HepG2 (cell line): ENCODE measurements around the gene PRKAR1B. TPM values are rescaled to one million over a fixed set of nuclear protein-coding genes. Genes with fewer than 3 reads are reported as not detected.

ENCODE experiments used
- ATAC-seq: fragments of 200-7000 bp; cut with Tn5 transposase; 3 replicates; pipeline ENCODE4 v1.9.1; 2020; ENCODE audit warnings: mild to moderate bottlenecking, moderate library complexity
- BruUV-seq: library from RNA; stranded (reverse); fragments of 400-500 nt; replicated peaks from 2 replicates; lab custom pipeline; 2021; lab: Mats Ljungman, UMichigan
- CTCF ChIA-PET: fragments of 300-600 bp; formaldehyde crosslinking; extraction: SDS; loops from one replicate; lab custom pipeline; 2021; ENCODE audit warnings: low total read pairs, inconsistent platforms, low intra/inter-chr PET ratio; lab: Yijun Ruan, JAX
- POLR2A ChIA-PET: fragments of 350-600 bp; sonication (Branson Sonifier 250); formaldehyde crosslinking; loops from one replicate; lab custom pipeline; 2020; ENCODE audit warnings: antibody characterized with exemption, inconsistent platforms; lab: Yijun Ruan, JAX
- DNase-seq: peaks from one replicate; pipeline ENCODE4 v3.0.0-alpha.2; 2015; ENCODE audit warnings: low spot score
- FAIRE-seq: peaks from 3 replicates; lab custom pipeline; 2011; peaks lifted over from hg19 to GRCh38; lab: Jason Lieb, UNC
- H2AFZ ChIP-seq: one replicate; pipeline ENCODE4 v1.6.1; 2011; ENCODE audit warnings: low read length, inconsistent platforms
- H3K27ac ChIP-seq: fragments of 300-600 bp; 3 replicates; pipeline ENCODE4 v1.8.0; 2011; ENCODE audit warnings: mixed run types, mild to moderate bottlenecking, mixed read lengths, low read length, inconsistent platforms; ENCODE audit not compliant: insufficient read depth; ENCODE audit errors: extremely low read length
- H3K27me3 ChIP-seq, 2 experiments: fragments of 200-600 bp in 1 of 2; 2 replicates in 1 of 2; 3 replicates in 1 of 2; pipeline versions ENCODE4 v1.6.0 to v1.8.0; 2011; ENCODE audit warnings: low read length in 2 of 2, mild to moderate bottlenecking in 2 of 2, moderate library complexity in 2 of 2, inconsistent platforms in 1 of 2; ENCODE audit not compliant: insufficient read depth in 2 of 2, control insufficient read depth in 1 of 2
- H3K36me3 ChIP-seq, 2 experiments: fragments of 200-600 bp in 1 of 2; replicated peaks in 1 of 2; 2 replicates in 1 of 2; 3 replicates in 1 of 2; pipeline versions ENCODE4 v1.5.1 to v1.8.0; 2011; ENCODE audit warnings: low read length in 2 of 2, inconsistent platforms in 1 of 2; ENCODE audit not compliant: insufficient read depth in 2 of 2, control insufficient read depth in 1 of 2
- H3K4me1 ChIP-seq: 2 replicates; pipeline ENCODE4 v1.5.1; 2012; ENCODE audit warnings: low read length, inconsistent platforms; ENCODE audit not compliant: insufficient read depth
- H3K4me2 ChIP-seq: 2 replicates; pipeline ENCODE4 v1.6.0; 2011; ENCODE audit warnings: low read depth, low read length, inconsistent platforms
- H3K4me3 ChIP-seq, 3 experiments: fragments of 200-600 bp in 1 of 3; sonication (generic), shearing (Covaris generic) in 1 of 3; replicated peaks in 1 of 3; 2 replicates each; pipeline ENCODE4 v1.5.1; 2011 to 2016; ENCODE audit warnings: low read length in 3 of 3, inconsistent platforms in 2 of 3, low read depth in 2 of 3, mild to moderate bottlenecking in 2 of 3, control low read depth in 1 of 3, mixed read lengths in 1 of 3; ENCODE audit not compliant: insufficient read depth in 1 of 3
- H3K79me2 ChIP-seq: one replicate; pipeline ENCODE4 v1.6.1; 2011; ENCODE audit warnings: low read length, inconsistent platforms; ENCODE audit not compliant: insufficient read depth
- H3K9ac ChIP-seq: 2 replicates; pipeline ENCODE4 v1.6.0; 2011; ENCODE audit warnings: mild to moderate bottlenecking, low read depth, low read length, inconsistent platforms; ENCODE audit not compliant: insufficient read depth
- H3K9me3 ChIP-seq: 2 replicates; pipeline ENCODE4 v1.5.1; 2012; ENCODE audit warnings: mild to moderate bottlenecking, low read length
- H4K20me1 ChIP-seq: 2 replicates; pipeline ENCODE4 v1.6.0; 2011; ENCODE audit warnings: inconsistent platforms, mild to moderate bottlenecking, low read length, moderate library complexity; ENCODE audit not compliant: insufficient read depth
- CAMTA2 ChIP-seq: sonication (generic); formaldehyde crosslinking; IDR thresholded peaks from 2 replicates; pipeline ENCODE4 v1.4.0; 2020; ENCODE audit warnings: mild to moderate bottlenecking, missing genetic modification reagents, borderline replicate concordance
- CREB1 ChIP-seq, 2 experiments: fragments of 450-650 bp in 1 of 2; IDR thresholded peaks; 2 replicates each; pipeline ENCODE4 v1.6.1; 2016 to 2017; ENCODE audit warnings: control low read depth in 1 of 2, mild to moderate bottlenecking in 1 of 2, missing compliant biosample characterization in 1 of 2, missing genetic modification characterization in 1 of 2
- HOXA9 ChIP-seq: sonication (generic); formaldehyde crosslinking; IDR thresholded peaks from 2 replicates; pipeline ENCODE4 v1.8.1; 2022; ENCODE audit warnings: missing genetic modification reagents, mild to moderate bottlenecking, moderate library complexity, borderline replicate concordance
- IKZF1 ChIP-seq: fragments of 450-650 bp; IDR thresholded peaks from 2 replicates; pipeline ENCODE4 v1.7.1; 2016
- KDM5B ChIP-seq: sonication (generic); formaldehyde crosslinking; IDR thresholded peaks from 2 replicates; pipeline ENCODE4 v1.4.0; 2020; ENCODE audit warnings: missing genetic modification reagents, mild to moderate bottlenecking, borderline replicate concordance
- KLF12 ChIP-seq: sonication (generic); formaldehyde crosslinking; IDR thresholded peaks from 2 replicates; pipeline ENCODE4 v1.4.0; 2020; ENCODE audit warnings: missing genetic modification reagents, borderline replicate concordance
- MAF1 ChIP-seq: sonication (generic); formaldehyde crosslinking; IDR thresholded peaks from 2 replicates; pipeline ENCODE4 v1.5.0; 2020; ENCODE audit warnings: missing genetic modification reagents, borderline replicate concordance
- MLXIP ChIP-seq: sonication (generic); formaldehyde crosslinking; IDR thresholded peaks from 2 replicates; pipeline ENCODE4 v1.9.0; 2021; ENCODE audit warnings: missing genetic modification reagents, borderline replicate concordance
- RAD51 ChIP-seq: fragments of 450-650 bp; IDR thresholded peaks from 2 replicates; pipeline ENCODE4 v1.6.1; 2016; ENCODE audit warnings: borderline replicate concordance
- RXRA ChIP-seq: sonication (generic); formaldehyde crosslinking; IDR thresholded peaks from 2 replicates; pipeline ENCODE4 v1.5.1; 2020; ENCODE audit warnings: missing genetic modification reagents
- TCF7 ChIP-seq: sonication (generic); IDR thresholded peaks from 2 replicates; pipeline ENCODE4 v1.6.1; 2016; ENCODE audit warnings: antibody characterized with exemption, low read depth
- ZFX ChIP-seq: sonication (generic); formaldehyde crosslinking; IDR thresholded peaks from 2 replicates; pipeline ENCODE4 v1.4.0; 2020; ENCODE audit warnings: mild to moderate bottlenecking, low read depth, missing genetic modification reagents, moderate library complexity
- ZNF761 ChIP-seq: sonication (generic); formaldehyde crosslinking; conservative IDR thresholded peaks from 2 replicates; pipeline ENCODE4 v1.4.0; 2020; ENCODE audit warnings: mild to moderate bottlenecking, missing genetic modification reagents
- WGBS: methylation state at CpG from one replicate; pipeline ENCODE4 v1.1.6; 2017; ENCODE audit warnings: low lambda C conversion rate; 5-methylcytosine and 5-hydroxymethylcytosine counted together
- in situ Hi-C: cut with HindIII; loops from 2 replicates; pipeline ENCODE4 v1.10.0; 2017; ENCODE audit warnings: low pct_unique_long_range_greater_than_20kb; ENCODE audit not compliant: extremely low pct_ligation_motif_present
- intact Hi-C: fragments of 100-400 bp; cut with micrococcal nuclease; formaldehyde crosslinking; loops from one replicate; pipeline ENCODE4 v1.10.0; 2022; ENCODE audit not compliant: unreplicated experiment
- polyA plus RNA-seq, 8 experiments: library from polyadenylated mRNA; depleted of rRNA in 3 of 8; stranded (reverse) in 7 of 8; unstranded in 1 of 8; fragments of >200 nt; fragmentation: Illumina TruSeq in 4 of 8; extraction: Trizol in 4 of 8; gene quantifications; 2 replicates each; pipeline versions ENCODE4 v1.2.1 to v1.2.3, GENCODE V29; 2011 to 2016; ENCODE audit warnings: low read depth in 4 of 8, missing spikeins in 1 of 8, mixed read lengths in 1 of 8; ENCODE audit not compliant: insufficient read depth in 1 of 8
- total RNA-seq, 5 experiments: library from RNA; depleted of rRNA; stranded (reverse); fragments of >200 nt; fragmentation: Illumina TruSeq; extraction: Trizol; gene quantifications; 2 replicates each; pipeline ENCODE4 v1.2.3, GENCODE V29; 2016; ENCODE audit warnings: low read depth in 1 of 5
- TF ChIP-seq, protein P1 (sequence below): sonication (generic); formaldehyde crosslinking; IDR thresholded peaks from 2 replicates; pipeline ENCODE4 v1.9.0; 2021; ENCODE audit warnings: missing genetic modification reagents, borderline replicate concordance
- TF ChIP-seq, protein P2 (sequence below): IDR thresholded peaks from 2 replicates; pipeline ENCODE4 v1.6.1; 2016; ENCODE audit warnings: control low read depth
- TF ChIP-seq, protein P3 (sequence below): sonication (generic); formaldehyde crosslinking; IDR thresholded peaks from 2 replicates; pipeline ENCODE4 v1.9.0; 2022; ENCODE audit warnings: missing genetic modification reagents, mild to moderate bottlenecking, borderline replicate concordance

Gene PRKAR1B
- total and polyA plus RNA-seq, 2 of the 13 experiments (the other 11 are each of a cell fraction or from before 2014, with no cell fraction given), result 7.9 to 28.2 TPM

GRCh38 chr7:528451-528850 is 198.6 kb downstream of the PRKAR1B start:
- 90% methylated on average over 2 of the region's 2 CpGs for WGBS
- no TSS peak for BruUV-seq
- H3K27ac ChIP-seq, result no peak overlapping the region
- no peaks in the 10 kb centered on the region for H3K9me3 ChIP-seq
- FAIRE-seq (no peak), DNase-seq (no peak), ATAC-seq (no peak)
- intact Hi-C loops (no loop called here), in situ Hi-C loops (no loop called here)
- H3K4me2 ChIP-seq, result no peak overlapping the region
- no peaks in the 10 kb centered on the region for H3K79me2 ChIP-seq
- no peak overlapping the region for H3K4me3 ChIP-seq
- CTCF ChIA-PET, result no interaction called here
- no peak overlapping the region for H3K9ac ChIP-seq
- H3K27me3 ChIP-seq, result peaks cover 11 to 51% of the 10 kb centered on the region in 2 experiments
- peaks cover 10% of the 10 kb centered on the region for H3K4me1 ChIP-seq
- POLR2A ChIA-PET, result no interaction called here
- no peaks in the 10 kb centered on the region for H4K20me1 ChIP-seq
- H2AFZ ChIP-seq, result no peak overlapping the region
- no peaks in the 10 kb centered on the region for H3K36me3 ChIP-seq
- TF ChIP-seq, protein P1, sequence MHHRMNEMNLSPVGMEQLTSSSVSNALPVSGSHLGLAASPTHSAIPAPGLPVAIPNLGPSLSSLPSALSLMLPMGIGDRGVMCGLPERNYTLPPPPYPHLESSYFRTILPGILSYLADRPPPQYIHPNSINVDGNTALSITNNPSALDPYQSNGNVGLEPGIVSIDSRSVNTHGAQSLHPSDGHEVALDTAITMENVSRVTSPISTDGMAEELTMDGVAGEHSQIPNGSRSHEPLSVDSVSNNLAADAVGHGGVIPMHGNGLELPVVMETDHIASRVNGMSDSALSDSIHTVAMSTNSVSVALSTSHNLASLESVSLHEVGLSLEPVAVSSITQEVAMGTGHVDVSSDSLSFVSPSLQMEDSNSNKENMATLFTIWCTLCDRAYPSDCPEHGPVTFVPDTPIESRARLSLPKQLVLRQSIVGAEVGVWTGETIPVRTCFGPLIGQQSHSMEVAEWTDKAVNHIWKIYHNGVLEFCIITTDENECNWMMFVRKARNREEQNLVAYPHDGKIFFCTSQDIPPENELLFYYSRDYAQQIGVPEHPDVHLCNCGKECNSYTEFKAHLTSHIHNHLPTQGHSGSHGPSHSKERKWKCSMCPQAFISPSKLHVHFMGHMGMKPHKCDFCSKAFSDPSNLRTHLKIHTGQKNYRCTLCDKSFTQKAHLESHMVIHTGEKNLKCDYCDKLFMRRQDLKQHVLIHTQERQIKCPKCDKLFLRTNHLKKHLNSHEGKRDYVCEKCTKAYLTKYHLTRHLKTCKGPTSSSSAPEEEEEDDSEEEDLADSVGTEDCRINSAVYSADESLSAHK (CRISPR knock-in tag), result no peak
- TF ChIP-seq MLXIP (CRISPR knock-in tag), result no peak
- TF ChIP-seq TCF7, result no peak
- peak; percentile 44; the same call in 1 of the 2 replicates for TF ChIP-seq CREB1 (IDR thresholded peaks at IDR 0.05)
- TF ChIP-seq CREB1 (CRISPR knock-in tag; IDR thresholded peaks at IDR 0.05), result no peak
- TF ChIP-seq HOXA9, result no peak
- TF ChIP-seq ZFX (CRISPR knock-in tag), result no peak
- 0 out of 2 replicates have a peak, but pooled peaks have one; percentile 52 for TF ChIP-seq IKZF1
- TF ChIP-seq, protein P2, sequence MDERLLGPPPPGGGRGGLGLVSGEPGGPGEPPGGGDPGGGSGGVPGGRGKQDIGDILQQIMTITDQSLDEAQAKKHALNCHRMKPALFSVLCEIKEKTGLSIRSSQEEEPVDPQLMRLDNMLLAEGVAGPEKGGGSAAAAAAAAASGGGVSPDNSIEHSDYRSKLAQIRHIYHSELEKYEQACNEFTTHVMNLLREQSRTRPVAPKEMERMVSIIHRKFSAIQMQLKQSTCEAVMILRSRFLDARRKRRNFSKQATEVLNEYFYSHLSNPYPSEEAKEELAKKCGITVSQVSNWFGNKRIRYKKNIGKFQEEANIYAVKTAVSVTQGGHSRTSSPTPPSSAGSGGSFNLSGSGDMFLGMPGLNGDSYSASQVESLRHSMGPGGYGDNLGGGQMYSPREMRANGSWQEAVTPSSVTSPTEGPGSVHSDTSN (CRISPR knock-in tag), result no peak
- TF ChIP-seq CAMTA2 (CRISPR knock-in tag), result no peak
- TF ChIP-seq RAD51, result 0 out of 2 replicates have a peak, but pooled peaks have one; percentile 3
- TF ChIP-seq KDM5B, result no peak
- TF ChIP-seq, protein P3, sequence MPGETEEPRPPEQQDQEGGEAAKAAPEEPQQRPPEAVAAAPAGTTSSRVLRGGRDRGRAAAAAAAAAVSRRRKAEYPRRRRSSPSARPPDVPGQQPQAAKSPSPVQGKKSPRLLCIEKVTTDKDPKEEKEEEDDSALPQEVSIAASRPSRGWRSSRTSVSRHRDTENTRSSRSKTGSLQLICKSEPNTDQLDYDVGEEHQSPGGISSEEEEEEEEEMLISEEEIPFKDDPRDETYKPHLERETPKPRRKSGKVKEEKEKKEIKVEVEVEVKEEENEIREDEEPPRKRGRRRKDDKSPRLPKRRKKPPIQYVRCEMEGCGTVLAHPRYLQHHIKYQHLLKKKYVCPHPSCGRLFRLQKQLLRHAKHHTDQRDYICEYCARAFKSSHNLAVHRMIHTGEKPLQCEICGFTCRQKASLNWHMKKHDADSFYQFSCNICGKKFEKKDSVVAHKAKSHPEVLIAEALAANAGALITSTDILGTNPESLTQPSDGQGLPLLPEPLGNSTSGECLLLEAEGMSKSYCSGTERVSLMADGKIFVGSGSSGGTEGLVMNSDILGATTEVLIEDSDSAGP (CRISPR knock-in tag), result no peak
- TF ChIP-seq ZNF761 (CRISPR knock-in tag), result no peak
- no peak for TF ChIP-seq KLF12
- no peak for TF ChIP-seq RXRA (CRISPR knock-in tag)
- TF ChIP-seq MAF1, result no peak
